ENCODE results near the gene ZCCHC9. TPM values are rescaled to one million over a fixed set of nuclear protein-coding genes. Genes with fewer than 3 reads are reported as not detected.
"Not testable (repeated sequence)": the region's sequence is repeated elsewhere in the genome, so short reads cannot be mapped to it uniquely, and the experiment has no call there.

ZCCHC9 gene
- total RNA-seq, 4 donors from 2014 or later = 12.6 to 23.0 (median 21.2) TPM

DNA sequence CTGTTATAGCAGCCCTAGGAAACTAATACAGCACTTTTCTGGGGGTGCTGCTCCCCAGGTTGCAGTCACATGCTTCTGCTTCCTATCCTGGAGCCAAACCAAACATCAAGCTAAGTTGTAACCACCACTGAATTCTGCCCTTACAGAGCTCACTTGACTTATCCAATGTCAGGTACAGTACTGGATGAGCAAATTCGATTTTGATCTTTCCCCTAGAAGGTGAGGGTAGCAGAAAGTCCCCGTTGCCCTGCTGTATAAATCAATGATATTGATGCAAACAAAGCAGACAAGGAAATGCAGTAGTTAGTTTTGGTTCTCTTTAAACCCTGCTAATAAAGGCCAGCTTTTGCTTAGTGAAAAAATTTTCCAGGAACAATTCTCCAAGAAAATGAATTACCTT is 36.4 kb downstream of the ZCCHC9 start:
- no peak for DNase-seq (ENCODE audit: low spot score in 2 of 2)

DNA sequence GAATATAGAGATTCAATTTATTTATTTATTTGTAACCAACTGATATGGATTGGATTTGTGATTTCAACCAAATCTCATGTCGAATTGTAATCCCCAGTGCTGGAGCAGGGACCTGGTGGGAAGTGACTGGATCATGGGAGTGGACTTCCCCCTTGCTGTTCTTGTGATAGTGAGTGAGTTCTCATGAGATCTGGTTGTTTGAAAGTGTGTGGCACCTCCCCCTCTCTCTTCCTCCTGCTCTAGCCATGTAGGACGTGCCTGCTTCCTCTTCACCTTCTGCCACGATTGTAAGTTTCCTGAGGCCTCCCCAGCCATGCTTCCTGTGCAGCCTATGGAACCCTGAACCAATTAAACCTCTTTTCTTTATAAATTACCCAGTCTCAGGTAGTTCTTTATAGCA is 36.8 kb downstream of the ZCCHC9 start:
- 52 to 61% methylated on average over 3 of the region's 3 CpGs for whole genome bisulfite sequencing, 2 donors
- DNase-seq (ENCODE audit: low spot score in 2 of 2); intact Hi-C loops (cut with DNase I; ENCODE audit: low total_unique reads): not testable (repeated sequence)

More for the DNA sequence above, 36.4 kb downstream of the ZCCHC9 start:
- 80 to 82% methylated on average over 2 of the region's 2 CpGs for WGBS, 2 donors
- H3K4me3 ChIP-seq (ENCODE audit: low read depth, poor library complexity, severe bottlenecking) = no peak overlapping the region
- intact Hi-C loops (cut with DNase I; ENCODE audit: low total_unique reads) = no loop called here
- TF ChIP-seq, protein P1, sequence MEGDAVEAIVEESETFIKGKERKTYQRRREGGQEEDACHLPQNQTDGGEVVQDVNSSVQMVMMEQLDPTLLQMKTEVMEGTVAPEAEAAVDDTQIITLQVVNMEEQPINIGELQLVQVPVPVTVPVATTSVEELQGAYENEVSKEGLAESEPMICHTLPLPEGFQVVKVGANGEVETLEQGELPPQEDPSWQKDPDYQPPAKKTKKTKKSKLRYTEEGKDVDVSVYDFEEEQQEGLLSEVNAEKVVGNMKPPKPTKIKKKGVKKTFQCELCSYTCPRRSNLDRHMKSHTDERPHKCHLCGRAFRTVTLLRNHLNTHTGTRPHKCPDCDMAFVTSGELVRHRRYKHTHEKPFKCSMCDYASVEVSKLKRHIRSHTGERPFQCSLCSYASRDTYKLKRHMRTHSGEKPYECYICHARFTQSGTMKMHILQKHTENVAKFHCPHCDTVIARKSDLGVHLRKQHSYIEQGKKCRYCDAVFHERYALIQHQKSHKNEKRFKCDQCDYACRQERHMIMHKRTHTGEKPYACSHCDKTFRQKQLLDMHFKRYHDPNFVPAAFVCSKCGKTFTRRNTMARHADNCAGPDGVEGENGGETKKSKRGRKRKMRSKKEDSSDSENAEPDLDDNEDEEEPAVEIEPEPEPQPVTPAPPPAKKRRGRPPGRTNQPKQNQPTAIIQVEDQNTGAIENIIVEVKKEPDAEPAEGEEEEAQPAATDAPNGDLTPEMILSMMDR (IDR thresholded peaks at IDR 0.05) = no peak
- no peak for TF ChIP-seq POLR2A (IDR thresholded peaks at IDR 0.05)

DNA sequence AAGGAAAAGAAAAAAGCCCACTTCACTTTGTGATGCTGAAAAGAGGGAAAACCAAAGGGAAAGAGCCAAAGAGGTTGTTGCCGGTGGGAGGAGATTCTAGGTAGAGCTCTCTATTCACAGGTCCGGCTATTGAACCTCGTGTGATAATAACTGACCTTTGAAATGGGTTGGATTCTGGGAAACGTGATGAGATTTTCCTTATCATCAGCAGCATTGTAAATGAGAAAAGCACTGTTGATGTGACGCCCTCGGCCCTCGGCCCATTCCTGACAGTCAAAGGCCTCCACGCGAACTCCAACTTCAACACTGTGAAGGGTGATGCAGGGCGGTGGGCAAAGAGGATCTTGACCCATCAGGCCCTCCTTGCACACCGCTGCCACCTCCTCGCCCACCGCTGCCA is 43.3 kb downstream of the ZCCHC9 start:
- 90% methylated on average over 13 of the region's 13 CpGs for WGBS, 2 donors
- TF ChIP-seq, protein P1 (IDR thresholded peaks at IDR 0.05) = no peak
- TF ChIP-seq POLR2A (IDR thresholded peaks at IDR 0.05) = no peak
- intact Hi-C loops (cut with DNase I; ENCODE audit: low total_unique reads) = no loop called here
- H3K4me3 ChIP-seq (ENCODE audit: low read depth, poor library complexity, severe bottlenecking) = no peak overlapping the region
- no peak for DNase-seq (ENCODE audit: low spot score in 2 of 2)

More for the DNA sequence above, 36.8 kb downstream of the ZCCHC9 start:
- H3K4me3 ChIP-seq (ENCODE audit: low read depth, poor library complexity, severe bottlenecking) = not testable (repeated sequence)

DNA sequence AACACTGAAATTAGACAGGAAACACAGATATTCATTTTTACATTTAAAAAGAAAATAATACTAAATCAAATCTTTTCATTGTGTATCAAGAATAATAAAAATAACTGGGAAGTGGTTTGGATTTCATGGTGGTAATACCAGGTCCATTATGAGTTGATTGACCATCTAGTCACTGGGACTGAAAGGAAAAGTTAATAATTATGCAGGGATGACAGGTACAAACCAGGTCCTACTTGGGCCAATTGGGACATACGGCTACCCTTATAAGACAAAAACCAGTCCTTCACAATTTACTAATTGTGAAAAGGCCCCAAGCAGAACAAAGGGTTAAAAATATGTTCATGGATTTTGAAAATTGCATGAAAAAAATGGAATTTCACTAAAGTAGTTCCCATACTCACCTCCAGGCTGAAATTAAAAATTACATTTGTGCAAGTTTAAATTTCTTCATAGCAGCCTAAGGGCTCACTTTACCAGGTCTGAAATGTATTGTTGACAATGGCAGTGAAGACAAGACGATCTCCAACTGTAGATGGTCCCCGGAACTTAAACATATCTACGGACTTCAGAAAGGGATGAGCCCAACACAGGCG is 44.1 kb downstream of the ZCCHC9 start:
- 88 to 93% methylated on average over 5 of the region's 5 CpGs for WGBS, 2 donors
- TF ChIP-seq, protein P1 (IDR thresholded peaks at IDR 0.05) = no peak
- TF ChIP-seq POLR2A (IDR thresholded peaks at IDR 0.05) = no peak
- H3K4me3 ChIP-seq (ENCODE audit: low read depth, poor library complexity, severe bottlenecking) = no peak overlapping the region
- intact Hi-C loops (cut with DNase I; ENCODE audit: low total_unique reads) = no loop called here
- no peak for DNase-seq (ENCODE audit: low spot score in 2 of 2)

DNA sequence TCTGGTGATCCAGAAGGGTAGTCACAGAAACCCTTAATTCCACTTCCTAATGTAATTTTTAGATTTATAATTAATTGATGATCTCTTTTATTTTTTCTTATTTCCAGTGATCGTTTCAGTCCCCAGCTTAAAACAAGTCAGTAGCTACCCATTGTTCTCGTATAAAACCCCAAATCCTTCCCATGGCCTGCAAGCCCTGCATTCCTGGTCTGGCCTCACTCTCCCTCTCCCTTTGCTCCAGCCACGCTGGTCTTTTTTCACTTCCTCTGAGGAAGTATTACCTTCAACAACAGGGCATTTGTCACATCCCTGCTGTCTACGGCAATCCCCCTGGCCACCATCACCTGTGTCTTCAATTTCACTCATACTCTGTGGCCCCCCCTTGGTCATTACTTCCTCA is 47.8 kb downstream of the ZCCHC9 start:
- WGBS, 2 donors = 74 to 76% methylated on average over 4 of the region's 4 CpGs

DNA sequence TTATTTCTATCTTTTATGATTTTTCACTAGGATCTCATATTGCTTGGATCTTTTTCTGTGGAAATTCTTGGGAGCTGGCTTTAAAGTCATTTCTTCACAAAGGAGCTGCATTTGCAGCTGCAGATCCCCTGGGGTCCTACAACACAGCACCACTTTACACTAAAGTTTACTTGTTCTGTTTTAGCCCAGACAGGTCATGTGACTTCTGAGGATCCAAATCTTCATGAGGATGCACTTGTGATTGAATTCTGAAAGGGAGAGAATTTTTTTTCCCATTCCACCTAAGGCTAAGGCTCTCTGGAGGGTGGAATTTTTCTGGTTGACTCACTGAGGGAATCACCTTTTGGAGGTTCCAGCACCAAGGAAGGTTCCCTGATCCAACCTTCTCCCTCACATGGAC is 49.1 kb downstream of the ZCCHC9 start:
- H3K4me3 ChIP-seq (ENCODE audit: low read depth, poor library complexity, severe bottlenecking) = no peak overlapping the region
- intact Hi-C loops (cut with DNase I; ENCODE audit: low total_unique reads) = no loop called here
- no peak for DNase-seq (ENCODE audit: low spot score in 2 of 2)
- TF ChIP-seq, protein P1 (IDR thresholded peaks at IDR 0.05) = no peak
- no peak for TF ChIP-seq POLR2A (IDR thresholded peaks at IDR 0.05)

More for the DNA sequence above, 47.8 kb downstream of the ZCCHC9 start:
- no peak for TF ChIP-seq POLR2A (IDR thresholded peaks at IDR 0.05)
- TF ChIP-seq, protein P1 (IDR thresholded peaks at IDR 0.05) = no peak
- intact Hi-C loops (cut with DNase I; ENCODE audit: low total_unique reads) = no loop called here
- no peak overlapping the region for H3K4me3 ChIP-seq (ENCODE audit: low read depth, poor library complexity, severe bottlenecking)
- DNase-seq (ENCODE audit: low spot score in 2 of 2) = no peak

All from lower leg skin (tissue), 4 donors.